CD4-positive, alpha-beta T cell treated with Interleukin-2 at 100 ng/mL for 4 hours (primary cell): ENCODE measurements around the gene ERVW-1.

Experiments
- DNase-seq: peaks from one replicate; pipeline ENCODE4 v3.0.0-alpha.2; 2020; ENCODE audit warnings: low spot score

Gene ERVW-1

DNA sequence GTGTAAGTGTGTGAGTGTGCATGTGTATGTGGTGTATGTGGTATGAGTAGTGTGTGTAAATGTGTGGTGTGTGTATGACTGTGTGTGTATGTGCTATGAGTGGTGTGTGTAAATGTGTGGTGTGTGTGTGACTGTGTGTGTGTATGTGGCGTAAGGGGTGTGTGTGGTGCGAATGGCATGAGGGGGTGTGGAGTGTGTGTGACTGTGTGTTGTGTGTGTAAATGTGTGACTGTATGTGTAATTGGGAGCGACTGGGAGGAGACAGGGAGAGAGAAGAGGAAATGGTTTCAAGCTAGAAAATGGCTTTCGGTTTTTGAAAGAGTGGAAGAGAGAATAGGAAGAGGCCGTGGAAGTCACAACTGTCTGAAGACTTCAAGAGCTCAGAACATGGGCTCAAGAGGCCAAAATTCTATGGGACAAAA, 54.0 kb downstream of the ERVW-1 start:
- no peak for DNase-seq

DNA sequence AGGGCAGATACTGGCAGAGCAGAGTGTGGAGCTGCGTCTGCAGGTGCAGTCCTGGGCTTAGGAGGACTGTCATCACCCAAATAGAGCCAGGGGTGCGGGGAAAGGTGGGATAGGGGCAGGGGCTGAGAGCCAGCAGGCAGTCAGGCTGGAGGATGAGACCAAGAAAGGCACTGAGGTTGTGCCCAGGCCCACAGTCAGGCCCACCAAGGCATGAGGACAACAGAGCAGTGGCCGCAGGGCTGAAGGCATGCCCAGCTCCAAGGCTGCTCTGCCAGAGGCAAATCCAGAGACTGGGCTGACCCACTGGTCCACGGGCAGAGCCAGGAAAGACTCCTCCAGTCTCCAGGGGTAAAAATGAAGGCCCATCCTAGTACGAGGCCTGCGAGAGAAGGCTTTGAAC, 54.8 kb downstream of the ERVW-1 start:
- DNase-seq: no peak

- DNase-seq: no peak
These were observed 55.9 kb downstream of the ERVW-1 start for GRCh38 chr7:92421676-92422435.
